Endothelial cell of umbilical vein (primary cell): ENCODE data around the gene PDE4B. TPM values are rescaled to one million over a fixed set of nuclear protein-coding genes. Genes with fewer than 3 reads are reported as not detected.

ENCODE experiments used
- BruUV-seq: library from RNA; stranded (reverse); fragments of 400-500 nt; replicated peaks from 2 replicates; lab custom pipeline; 2021; lab: Mats Ljungman, UMichigan
- CTCF ChIA-PET: fragments of 300-600, 350-600 bp; sonication (Branson Sonifier 250); formaldehyde crosslinking; loops from one replicate; lab custom pipeline; 2021; ENCODE audit warnings: antibody characterized with exemption, inconsistent platforms; lab: Charles Lee
- POLR2A ChIA-PET: fragments of 300-600, 350-600 bp; sonication (Branson Sonifier 250); formaldehyde crosslinking; loops from one replicate; lab custom pipeline; 2021; ENCODE audit warnings: antibody characterized with exemption, inconsistent platforms; lab: Charles Lee
- DNase-seq: peaks from one replicate; pipeline ENCODE4 v3.0.0-alpha.2; 2011; ENCODE audit warnings: low read depth, low spot score
- FAIRE-seq: peaks from 2 replicates; lab custom pipeline; 2011; peaks lifted over from hg19 to GRCh38; lab: Jason Lieb, UNC
- H2AFZ ChIP-seq: 2 replicates; pipeline ENCODE4 v1.6.0; 2012; ENCODE audit warnings: low read depth, low read length, control low read depth, inconsistent platforms
- H3K27ac ChIP-seq: 2 replicates; pipeline ENCODE4 v1.5.1; 2011; ENCODE audit warnings: low read depth, mild to moderate bottlenecking, control low read depth, low read length, moderate library complexity; ENCODE audit not compliant: insufficient read depth
- H3K27me3 ChIP-seq, 2 experiments: 2 replicates each; pipeline versions ENCODE4 v1.6.0 to v1.6.1; 2011; ENCODE audit warnings: low read length in 2 of 2, mixed read lengths in 1 of 2; ENCODE audit not compliant: control insufficient read depth in 2 of 2, insufficient read depth in 2 of 2
- H3K36me3 ChIP-seq, 2 experiments: 2 replicates in 1 of 2; 3 replicates in 1 of 2; pipeline ENCODE4 v1.5.1; 2011; ENCODE audit warnings: low read length in 2 of 2, mild to moderate bottlenecking in 1 of 2, moderate library complexity in 1 of 2; ENCODE audit not compliant: control insufficient read depth in 2 of 2, insufficient read depth in 2 of 2; ENCODE audit errors: extremely low read depth in 1 of 2
- H3K4me1 ChIP-seq: 3 replicates; pipeline ENCODE4 v1.5.1; 2011; ENCODE audit warnings: mild to moderate bottlenecking, low read length; ENCODE audit not compliant: control insufficient read depth, insufficient read depth; ENCODE audit errors: extremely low read depth
- H3K4me2 ChIP-seq: 2 replicates; pipeline ENCODE4 v1.6.1; 2011; ENCODE audit warnings: low read length, control low read depth, mixed read lengths; ENCODE audit not compliant: insufficient read depth
- H3K4me3 ChIP-seq, 3 experiments: fragments of 200-600 bp in 1 of 3; sonication (generic), shearing (Covaris generic) in 1 of 3; replicated peaks in 1 of 3; 2 replicates each; pipeline ENCODE4 v1.5.1; 2011 to 2016; ENCODE audit warnings: control low read depth in 3 of 3, low read length in 3 of 3, mild to moderate bottlenecking in 2 of 3, inconsistent platforms in 1 of 3, low read depth in 1 of 3, moderate library complexity in 1 of 3; ENCODE audit not compliant: insufficient read depth in 1 of 3
- H3K79me2 ChIP-seq: 2 replicates; pipeline ENCODE4 v1.6.0; 2012; ENCODE audit warnings: low read length, inconsistent platforms; ENCODE audit not compliant: control insufficient read depth, insufficient read depth
- H3K9ac ChIP-seq: replicated peaks from 2 replicates; pipeline ENCODE3; 2011; ENCODE audit warnings: low read length, control low read depth; ENCODE audit not compliant: insufficient read depth; ENCODE audit errors: extremely low read depth
- H3K9me1 ChIP-seq: replicated peaks from 3 replicates; pipeline ENCODE4 v1.6.0; 2011; ENCODE audit warnings: mild to moderate bottlenecking, low read length; ENCODE audit not compliant: control insufficient read depth, insufficient read depth; ENCODE audit errors: extremely low read depth
- H3K9me3 ChIP-seq: replicated peaks from 2 replicates; pipeline ENCODE4 v1.5.1; 2012; ENCODE audit warnings: low read length, inconsistent platforms; ENCODE audit not compliant: control insufficient read depth, insufficient read depth
- H4K20me1 ChIP-seq: replicated peaks from 2 replicates; pipeline ENCODE3; 2011; ENCODE audit warnings: mild to moderate bottlenecking, low read length; ENCODE audit not compliant: control insufficient read depth, insufficient read depth; ENCODE audit errors: extremely low read depth
- EZH2 ChIP-seq: IDR thresholded peaks from 2 replicates; pipeline ENCODE4 v1.6.1; 2012; ENCODE audit warnings: borderline replicate concordance, low read depth, mild to moderate bottlenecking, moderate library complexity, low read length, inconsistent platforms; ENCODE audit not compliant: severe bottlenecking
- FOS ChIP-seq: IDR thresholded peaks from 2 replicates; pipeline ENCODE4 v1.6.1; 2011; ENCODE audit warnings: mild to moderate bottlenecking, low read length, moderate library complexity, borderline replicate concordance; ENCODE audit not compliant: insufficient read depth
- GATA2 ChIP-seq: IDR thresholded peaks from 2 replicates; pipeline ENCODE4 v1.7.0; 2011; ENCODE audit warnings: low read depth, mild to moderate bottlenecking, moderate library complexity, mixed read lengths, low read length; ENCODE audit not compliant: insufficient read length, insufficient read depth
- JUN ChIP-seq: IDR thresholded peaks from 2 replicates; pipeline ENCODE4 v1.6.1; 2011; ENCODE audit warnings: borderline replicate concordance, low read depth; ENCODE audit not compliant: insufficient read length, insufficient read depth
- MYC ChIP-seq: IDR thresholded peaks from one replicate; pipeline ENCODE4 v1.6.1; 2011; ENCODE audit warnings: mild to moderate bottlenecking, low read depth, low read length
- POLR2A ChIP-seq: IDR thresholded peaks from 2 replicates; pipeline ENCODE4 v1.6.1; 2012; ENCODE audit warnings: low read depth, mild to moderate bottlenecking, control low read depth, low read length
- POLR2AphosphoS5 ChIP-seq: IDR thresholded peaks from 2 replicates; pipeline ENCODE4 v1.6.1; 2012; ENCODE audit warnings: low read depth, mild to moderate bottlenecking, control low read depth, low read length, moderate library complexity; ENCODE audit not compliant: insufficient read depth
- dilution Hi-C: fragments of 300-500 bp; cut with MboI; formaldehyde crosslinking; loops from one replicate; pipeline ENCODE4 v1.15.0; 2019; ENCODE audit warnings: low sequenced_read_pairs; ENCODE audit not compliant: extremely low pct_ligation_motif_present
- intact Hi-C: fragments of 100-400 bp; cut with micrococcal nuclease; formaldehyde crosslinking; loops from one replicate; pipeline ENCODE4 v1.10.0; 2022
- polyA plus RNA-seq, 4 experiments: library from polyadenylated mRNA; depleted of rRNA in 3 of 4; stranded (reverse) in 3 of 4; unstranded in 1 of 4; fragments of >200 nt; gene quantifications; 2 replicates each; pipeline versions ENCODE4 v1.2.1 to v1.2.3, GENCODE V29; 2011 to 2012; ENCODE audit warnings: missing spikeins in 1 of 4
- total RNA-seq: library from RNA; stranded (reverse); gene quantifications from 2 replicates; pipeline ENCODE4 v1.2.3, GENCODE V29; 2021
- TF ChIP-seq, protein P1 (sequence below), 2 donors: IDR thresholded peaks; 1 replicate in 1 of 2; 2 replicates in 1 of 2; pipeline ENCODE4 v1.5.1; 2011; ENCODE audit warnings: low read length in 2 of 2, mild to moderate bottlenecking in 2 of 2, moderate library complexity in 2 of 2, control low read depth in 1 of 2, inconsistent platforms in 1 of 2, low read depth in 1 of 2; ENCODE audit not compliant: insufficient read depth in 1 of 2; ENCODE audit errors: extremely low read depth in 1 of 2
- TF ChIP-seq, protein P2 (sequence below): IDR thresholded peaks from 2 replicates; pipeline ENCODE4 v1.6.1; 2011; ENCODE audit not compliant: insufficient read depth, insufficient read length

PDE4B gene
- total and polyA plus RNA-seq, 2 donors (not counting 3 experiments of a cell fraction or from before 2014, with no cell fraction given): 63.5 to 69.8 TPM

DNA sequence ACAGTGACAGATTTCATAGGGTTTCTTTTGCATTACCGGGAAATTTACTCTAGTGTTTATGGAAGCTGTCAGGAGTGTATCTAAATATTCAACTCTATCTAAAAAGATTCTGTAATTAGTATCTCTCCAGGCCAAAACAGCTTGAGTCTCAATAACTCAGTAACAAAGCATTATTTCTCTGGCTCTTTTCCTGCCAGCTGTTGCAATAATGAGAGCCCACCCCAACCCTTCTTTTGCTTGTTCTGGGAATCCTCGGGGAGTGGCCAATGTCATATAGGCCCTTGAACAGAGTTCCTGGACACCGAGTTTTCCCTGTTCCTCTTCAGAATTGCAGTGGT is 621.1 kb downstream of the PDE4B start:
- Histone ChIP-seq H3K4me2 (no peak overlapping the region), H3K27ac (no peak overlapping the region), H3K4me3 (no peak overlapping the region), H4K20me1 (no peaks in the 10 kb centered on the region), H3K9ac (no peak overlapping the region), H3K79me2 (no peaks in the 10 kb centered on the region), H3K4me1 (no peaks in the 10 kb centered on the region), H3K27me3 (no peaks in the 10 kb centered on the region), H3K9me1 (no peaks in the 10 kb centered on the region), H2AFZ (no peak overlapping the region), H3K9me3 (no peaks in the 10 kb centered on the region), H3K36me3 (no peaks in the 10 kb centered on the region)
- dilution Hi-C loops (no loop called here), intact Hi-C loops (no loop called here)
- no peak for FAIRE-seq
- no peak for DNase-seq
- ChIA-PET CTCF (interaction anchor here (1.4 kb wide), 1 partner anchor 9 kb away, joined by 3 read pairs; no protein-coding TSS in a partner anchor), POLR2A (no interaction called here)
- no TSS peak for BruUV-seq
- TF ChIP-seq, protein P1, sequence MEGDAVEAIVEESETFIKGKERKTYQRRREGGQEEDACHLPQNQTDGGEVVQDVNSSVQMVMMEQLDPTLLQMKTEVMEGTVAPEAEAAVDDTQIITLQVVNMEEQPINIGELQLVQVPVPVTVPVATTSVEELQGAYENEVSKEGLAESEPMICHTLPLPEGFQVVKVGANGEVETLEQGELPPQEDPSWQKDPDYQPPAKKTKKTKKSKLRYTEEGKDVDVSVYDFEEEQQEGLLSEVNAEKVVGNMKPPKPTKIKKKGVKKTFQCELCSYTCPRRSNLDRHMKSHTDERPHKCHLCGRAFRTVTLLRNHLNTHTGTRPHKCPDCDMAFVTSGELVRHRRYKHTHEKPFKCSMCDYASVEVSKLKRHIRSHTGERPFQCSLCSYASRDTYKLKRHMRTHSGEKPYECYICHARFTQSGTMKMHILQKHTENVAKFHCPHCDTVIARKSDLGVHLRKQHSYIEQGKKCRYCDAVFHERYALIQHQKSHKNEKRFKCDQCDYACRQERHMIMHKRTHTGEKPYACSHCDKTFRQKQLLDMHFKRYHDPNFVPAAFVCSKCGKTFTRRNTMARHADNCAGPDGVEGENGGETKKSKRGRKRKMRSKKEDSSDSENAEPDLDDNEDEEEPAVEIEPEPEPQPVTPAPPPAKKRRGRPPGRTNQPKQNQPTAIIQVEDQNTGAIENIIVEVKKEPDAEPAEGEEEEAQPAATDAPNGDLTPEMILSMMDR (IDR thresholded peaks at IDR 0.05; ENCODE audit: extremely low read depth in 1 of 2, insufficient read depth in 1 of 2, low read depth in 1 of 2, low read length in 2 of 2): no peak
- TF ChIP-seq MYC (no peak), JUN (no peak), POLR2AphosphoS5 (no peak), EZH2 (no peak), GATA2 (no peak), POLR2A (no peak), FOS (no peak)
- TF ChIP-seq, protein P2, sequence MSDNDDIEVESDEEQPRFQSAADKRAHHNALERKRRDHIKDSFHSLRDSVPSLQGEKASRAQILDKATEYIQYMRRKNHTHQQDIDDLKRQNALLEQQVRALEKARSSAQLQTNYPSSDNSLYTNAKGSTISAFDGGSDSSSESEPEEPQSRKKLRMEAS: no peak
